Spleen (tissue), 7 donors: Measurements from ENCODE around the gene GFAP.

Experiments
- POLR2A ChIP-seq, 3 donors: fragments of 450-650 bp; IDR thresholded peaks; one replicate each; pipeline ENCODE4 v1.5.1; 2017; ENCODE audit warnings: antibody characterized with exemption in 3 of 3, mild to moderate bottlenecking in 1 of 3
- POLR2AphosphoS5 ChIP-seq, 3 donors: sonication (generic); formaldehyde crosslinking; IDR thresholded peaks; one replicate each; pipeline ENCODE4 v1.5.1; 2017; ENCODE audit warnings: antibody characterized with exemption in 3 of 3
- TF ChIP-seq, protein P1 (sequence below), 11 experiments: fragments of 200-600 bp in 7 of 11; fragments of 450-650 bp in 4 of 11; sonication (generic) in 4 of 11; IDR thresholded peaks in 8 of 11; conservative IDR thresholded peaks in 3 of 11; 1 replicate in 7 of 11; 2 replicates in 4 of 11; pipeline versions ENCODE4 v1.4.0 to v1.8.0; 2016 to 2021; ENCODE audit warnings: antibody characterized with exemption in 11 of 11, inconsistent platforms in 4 of 11, mild to moderate bottlenecking in 1 of 11
- donor health status: DM: no; HTN: no; CAD: no; lungs with moderate emphysema.
- donor health status: DM: no; HTN: no; CAD: no.
- donor health status: DM: no; HTN: no; CAD: no.

- TF ChIP-seq, protein P1, sequence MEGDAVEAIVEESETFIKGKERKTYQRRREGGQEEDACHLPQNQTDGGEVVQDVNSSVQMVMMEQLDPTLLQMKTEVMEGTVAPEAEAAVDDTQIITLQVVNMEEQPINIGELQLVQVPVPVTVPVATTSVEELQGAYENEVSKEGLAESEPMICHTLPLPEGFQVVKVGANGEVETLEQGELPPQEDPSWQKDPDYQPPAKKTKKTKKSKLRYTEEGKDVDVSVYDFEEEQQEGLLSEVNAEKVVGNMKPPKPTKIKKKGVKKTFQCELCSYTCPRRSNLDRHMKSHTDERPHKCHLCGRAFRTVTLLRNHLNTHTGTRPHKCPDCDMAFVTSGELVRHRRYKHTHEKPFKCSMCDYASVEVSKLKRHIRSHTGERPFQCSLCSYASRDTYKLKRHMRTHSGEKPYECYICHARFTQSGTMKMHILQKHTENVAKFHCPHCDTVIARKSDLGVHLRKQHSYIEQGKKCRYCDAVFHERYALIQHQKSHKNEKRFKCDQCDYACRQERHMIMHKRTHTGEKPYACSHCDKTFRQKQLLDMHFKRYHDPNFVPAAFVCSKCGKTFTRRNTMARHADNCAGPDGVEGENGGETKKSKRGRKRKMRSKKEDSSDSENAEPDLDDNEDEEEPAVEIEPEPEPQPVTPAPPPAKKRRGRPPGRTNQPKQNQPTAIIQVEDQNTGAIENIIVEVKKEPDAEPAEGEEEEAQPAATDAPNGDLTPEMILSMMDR (IDR thresholded peaks at IDR 0.05 in 8 of 11, conservative IDR thresholded peaks at IDR 0.05 in 3 of 11), result no peak
- TF ChIP-seq POLR2A (IDR thresholded peaks at IDR 0.05), result no peak
- no peak for TF ChIP-seq POLR2AphosphoS5 (IDR thresholded peaks at IDR 0.05)
These were observed 9.2 kb downstream of the GFAP start for GRCh38 chr17:44906010-44906646.
